PC-9 (cell line): Measurements from ENCODE around the gene HOXD10. TPM values are rescaled to one million over a fixed set of nuclear protein-coding genes. Genes with fewer than 3 reads are reported as not detected.

ENCODE experiments used
- BruUV-seq: library from RNA; stranded (reverse); fragments of 400-500 nt; replicated peaks from 2 replicates; lab custom pipeline; 2021; lab: Mats Ljungman, UMichigan
- CTCF ChIA-PET: fragments of 300-600 bp; sonication (Branson Sonifier 250); formaldehyde crosslinking; loops from one replicate; lab custom pipeline; 2022; ENCODE audit warnings: antibody characterized with exemption; lab: Charles Lee
- POLR2A ChIA-PET: fragments of 300-600 bp; sonication (Branson Sonifier 250); formaldehyde crosslinking; loops from one replicate; lab custom pipeline; 2022; ENCODE audit warnings: antibody characterized with exemption; ENCODE audit not compliant: unreplicated experiment; lab: Charles Lee
- DNase-seq, 2 experiments: peaks; one replicate each; pipeline versions ENCODE4 v3.0.0 to v3.0.0-alpha.2; 2015 to 2022; ENCODE audit warnings: mixed read lengths in 1 of 2
- H2AFZ ChIP-seq: fragments of 200-600 bp; sonication (generic); 2 replicates; pipeline ENCODE4 v1.8.1; 2017; ENCODE audit warnings: antibody characterized with exemption
- H3F3A ChIP-seq: fragments of 200-600 bp; sonication (generic); 2 replicates; pipeline ENCODE4 v1.8.1; 2017; ENCODE audit warnings: antibody characterized with exemption, mild to moderate bottlenecking, low read depth; ENCODE audit not compliant: insufficient read depth
- H3K27ac ChIP-seq: fragments of 200-600 bp; sonication (generic); 2 replicates; pipeline ENCODE4 v1.6.1; 2016; ENCODE audit warnings: mixed run types
- H3K27me3 ChIP-seq: fragments of 200-600 bp; sonication (generic); 2 replicates; pipeline ENCODE4 v1.6.1; 2016; ENCODE audit warnings: low read depth, mixed run types; ENCODE audit not compliant: insufficient read depth
- H3K36me3 ChIP-seq: fragments of 200-600 bp; sonication (generic); 2 replicates; pipeline ENCODE4 v1.6.1; 2016; ENCODE audit warnings: low read depth, mixed run types
- H3K4me1 ChIP-seq: fragments of 200-600 bp; sonication (generic); replicated peaks from 2 replicates; pipeline ENCODE4 v1.6.1; 2016; ENCODE audit warnings: mixed run types; ENCODE audit not compliant: insufficient read depth
- H3K4me2 ChIP-seq: fragments of 200-600 bp; sonication (generic); 2 replicates; pipeline ENCODE4 v1.6.1; 2017; ENCODE audit warnings: mixed run types
- H3K4me3 ChIP-seq: fragments of 200-600 bp; sonication (generic); 2 replicates; pipeline ENCODE4 v1.6.1; 2016; ENCODE audit warnings: mixed run types
- H3K79me2 ChIP-seq: fragments of 200-600 bp; sonication (generic); 2 replicates; pipeline ENCODE4 v1.6.1; 2017; ENCODE audit warnings: low read depth, mixed run types
- H3K9me2 ChIP-seq: fragments of 200-600 bp; sonication (generic); 2 replicates; pipeline ENCODE4 v1.8.1; 2017; ENCODE audit warnings: mild to moderate bottlenecking; ENCODE audit not compliant: insufficient read depth
- H3K9me3 ChIP-seq: fragments of 200-600 bp; sonication (generic); 2 replicates; pipeline ENCODE4 v1.8.1; 2016; ENCODE audit warnings: low read depth; ENCODE audit not compliant: insufficient read depth
- H4K20me1 ChIP-seq: fragments of 200-600 bp; sonication (generic); 2 replicates; pipeline ENCODE4 v1.8.1; 2017; ENCODE audit not compliant: insufficient read depth
- CTCF ChIP-seq: fragments of 200-600 bp; sonication (generic); conservative IDR thresholded peaks from 2 replicates; pipeline ENCODE4 v1.6.1; 2017; ENCODE audit warnings: mixed run types, antibody characterized with exemption, mild to moderate bottlenecking, moderate library complexity
- EZH2 ChIP-seq: fragments of 200-600 bp; sonication (generic); IDR thresholded peaks from 2 replicates; pipeline ENCODE4 v1.8.0; 2017; ENCODE audit warnings: antibody characterized with exemption, low read depth
- intact Hi-C: fragments of 100-400 bp; cut with micrococcal nuclease; formaldehyde crosslinking; loops from one replicate; pipeline ENCODE4 v1.10.0; 2022; ENCODE audit not compliant: unreplicated experiment
- total RNA-seq: library from RNA; stranded (reverse); gene quantifications from 2 replicates; pipeline ENCODE4 v1.2.3, GENCODE V29; 2021

Gene HOXD10
- total RNA-seq, 1 experiment from 2014 or later, result not detected

DNA sequence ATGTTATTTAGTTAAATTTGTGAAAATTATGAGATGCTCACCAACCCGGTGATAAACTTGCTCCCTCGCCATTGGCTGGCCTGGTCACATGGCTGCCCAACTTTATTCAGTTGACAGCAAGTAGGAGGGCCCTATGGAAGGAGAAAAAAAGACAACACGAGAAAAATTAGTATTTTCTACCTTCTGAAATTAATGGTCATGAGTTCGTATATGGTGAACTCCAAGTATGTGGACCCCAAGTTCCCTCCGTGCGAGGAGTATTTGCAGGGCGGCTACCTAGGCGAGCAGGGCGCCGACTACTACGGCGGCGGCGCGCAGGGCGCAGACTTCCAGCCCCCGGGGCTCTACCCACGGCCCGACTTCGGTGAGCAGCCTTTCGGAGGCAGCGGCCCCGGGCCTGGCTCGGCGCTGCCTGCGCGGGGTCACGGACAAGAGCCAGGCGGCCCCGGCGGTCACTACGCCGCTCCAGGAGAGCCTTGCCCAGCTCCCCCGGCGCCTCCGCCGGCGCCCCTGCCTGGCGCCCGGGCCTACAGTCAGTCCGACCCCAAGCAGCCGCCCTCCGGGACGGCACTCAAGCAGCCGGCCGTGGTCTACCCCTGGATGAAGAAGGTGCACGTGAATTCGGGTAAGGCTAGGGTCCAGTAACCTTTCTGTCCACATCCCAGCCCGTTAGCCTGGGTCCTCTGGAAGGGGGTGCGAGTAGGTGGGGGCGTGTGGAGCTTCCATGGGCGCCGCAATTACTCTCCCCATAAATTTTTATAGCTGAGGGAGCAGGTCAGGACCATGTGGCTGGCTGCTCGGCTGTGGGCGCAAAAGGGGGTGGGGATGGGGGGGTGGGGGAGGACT, 35.1 kb downstream of the HOXD10 start, which contains the start of gene HOXD4:
HOXD4 (plus strand) TSS at position 109 of the 846 bp plus-strand sequence; CDS start at position 193, 84 bp downstream.
- no TSS peak for BruUV-seq
- H4K20me1 ChIP-seq, result no peaks in the 10 kb centered on the region
- no peaks in the 10 kb centered on the region for H3K36me3 ChIP-seq
- H3K9me3 ChIP-seq, result no peaks in the 10 kb centered on the region
- H3K4me1 ChIP-seq, result no peaks in the 10 kb centered on the region
- no peaks in the 10 kb centered on the region for H3K9me2 ChIP-seq
- TF ChIP-seq EZH2, result no peak
- no peak for TF ChIP-seq CTCF
- H2AFZ ChIP-seq, result no peak within 1 kb of the TSS
- no peak within 1 kb of the TSS for H3K4me3 ChIP-seq
- peaks cover 89% of the 10 kb centered on the region for H3K27me3 ChIP-seq
- intact Hi-C loops, result no loop called here
- ChIA-PET CTCF (no interaction called here), POLR2A (no interaction called here)
- H3K27ac ChIP-seq, result no peak within 1 kb of the TSS
- no peaks in the 10 kb centered on the region for H3F3A ChIP-seq
- no peak for DNase-seq
- no peak within 1 kb of the TSS for H3K4me2 ChIP-seq
- H3K79me2 ChIP-seq, result no peaks in the 10 kb centered on the region

DNA sequence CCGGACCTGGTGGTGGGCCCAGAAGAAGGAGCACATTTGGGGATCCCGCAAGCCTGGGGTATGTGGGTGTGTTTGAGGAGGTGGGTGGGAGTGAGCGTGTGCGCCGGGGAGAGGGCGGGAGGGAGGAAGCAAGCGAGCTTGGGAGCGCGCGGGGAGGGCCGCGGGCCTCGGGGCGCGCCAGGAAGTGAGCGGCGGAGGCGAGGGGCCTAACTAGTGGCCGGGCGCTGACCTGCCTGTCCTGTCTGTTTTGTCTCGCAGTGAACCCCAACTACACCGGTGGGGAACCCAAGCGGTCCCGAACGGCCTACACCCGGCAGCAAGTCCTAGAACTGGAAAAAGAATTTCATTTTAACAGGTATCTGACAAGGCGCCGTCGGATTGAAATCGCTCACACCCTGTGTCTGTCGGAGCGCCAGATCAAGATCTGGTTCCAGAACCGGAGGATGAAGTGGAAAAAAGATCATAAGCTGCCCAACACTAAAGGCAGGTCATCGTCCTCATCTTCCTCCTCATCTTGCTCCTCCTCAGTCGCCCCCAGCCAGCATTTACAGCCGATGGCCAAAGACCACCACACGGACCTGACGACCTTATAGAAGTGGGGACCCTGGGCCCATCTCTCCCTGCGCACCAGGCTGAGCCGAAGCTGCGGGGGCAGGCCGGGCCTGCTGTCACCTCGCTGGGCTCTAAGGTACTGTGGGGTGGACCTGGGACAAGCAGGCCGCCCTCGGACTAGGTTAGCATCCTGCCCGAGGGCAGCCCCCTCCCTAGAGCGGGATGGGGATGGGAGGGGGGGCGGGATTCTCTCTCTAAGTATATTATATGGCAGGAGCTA, 36.0 kb downstream of the HOXD10 start:
- DNase-seq, result no peak
- Histone ChIP-seq H3K9me3 (no peaks in the 10 kb centered on the region), H3K4me3 (no peak overlapping the region), H4K20me1 (no peaks in the 10 kb centered on the region), H3K27ac (no peak overlapping the region), H3F3A (no peaks in the 10 kb centered on the region), H3K4me2 (no peak overlapping the region), H3K79me2 (no peaks in the 10 kb centered on the region), H3K36me3 (no peaks in the 10 kb centered on the region), H3K4me1 (no peaks in the 10 kb centered on the region), H2AFZ (no peak overlapping the region), H3K27me3 (peaks cover 91% of the 10 kb centered on the region), H3K9me2 (no peaks in the 10 kb centered on the region)
- BruUV-seq, result no TSS peak
- ChIA-PET CTCF (no interaction called here), POLR2A (no interaction called here)
- intact Hi-C loops, result no loop called here
- no peak for TF ChIP-seq EZH2
- TF ChIP-seq CTCF, result no peak

DNA sequence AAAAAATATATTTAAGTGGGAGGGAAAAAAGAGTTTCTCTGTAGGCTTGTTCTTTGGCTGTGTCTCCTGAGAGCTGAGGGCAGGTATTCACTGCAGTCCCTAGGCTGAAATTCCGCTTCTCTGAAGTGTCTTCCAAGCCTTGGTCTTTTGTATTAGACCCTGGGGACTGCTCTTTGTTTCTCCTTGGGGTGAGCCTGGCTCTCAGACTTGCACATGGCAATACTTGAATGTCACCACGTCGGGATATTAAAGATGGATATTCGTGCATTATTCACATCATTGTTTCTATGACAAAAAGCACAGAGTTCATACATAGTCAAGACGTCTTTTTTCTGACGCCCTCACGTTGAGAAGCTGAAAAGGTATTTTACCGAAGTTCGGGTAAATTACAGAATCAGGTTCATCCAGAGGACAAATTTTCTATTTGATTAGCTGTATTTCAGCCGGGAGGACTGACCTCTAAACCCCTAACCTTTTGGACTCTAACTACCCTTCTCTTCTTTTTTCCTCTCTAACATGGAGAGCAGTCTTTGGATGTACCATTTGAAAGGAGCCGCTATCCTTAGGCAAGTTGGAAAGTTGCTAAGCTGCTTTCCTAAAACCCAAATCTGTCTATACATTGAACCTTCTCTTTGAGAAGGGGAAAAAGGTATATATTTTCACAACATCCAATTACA, 38.1 kb downstream of the HOXD10 start:
- no TSS peak for BruUV-seq
- intact Hi-C loops, result no loop called here
- POLR2A ChIA-PET, result no interaction called here

More for the DNA sequence above, 38.1 kb downstream of the HOXD10 start:
- Histone ChIP-seq H2AFZ (no peak overlapping the region), H3K9me3 (no peaks in the 10 kb centered on the region), H3K27ac (no peak overlapping the region), H3K4me1 (no peaks in the 10 kb centered on the region), H4K20me1 (no peaks in the 10 kb centered on the region), H3K79me2 (no peaks in the 10 kb centered on the region), H3K27me3 (peaks cover 90% of the 10 kb centered on the region), H3K9me2 (no peaks in the 10 kb centered on the region), H3K4me2 (no peak overlapping the region), H3K36me3 (no peaks in the 10 kb centered on the region), H3F3A (no peaks in the 10 kb centered on the region), H3K4me3 (no peak overlapping the region)
- no peak for DNase-seq
- TF ChIP-seq CTCF (no peak), EZH2 (no peak)
- CTCF ChIA-PET, result no interaction called here
